ENCODE results near the gene KCNMA1.

Gene KCNMA1

DNA sequence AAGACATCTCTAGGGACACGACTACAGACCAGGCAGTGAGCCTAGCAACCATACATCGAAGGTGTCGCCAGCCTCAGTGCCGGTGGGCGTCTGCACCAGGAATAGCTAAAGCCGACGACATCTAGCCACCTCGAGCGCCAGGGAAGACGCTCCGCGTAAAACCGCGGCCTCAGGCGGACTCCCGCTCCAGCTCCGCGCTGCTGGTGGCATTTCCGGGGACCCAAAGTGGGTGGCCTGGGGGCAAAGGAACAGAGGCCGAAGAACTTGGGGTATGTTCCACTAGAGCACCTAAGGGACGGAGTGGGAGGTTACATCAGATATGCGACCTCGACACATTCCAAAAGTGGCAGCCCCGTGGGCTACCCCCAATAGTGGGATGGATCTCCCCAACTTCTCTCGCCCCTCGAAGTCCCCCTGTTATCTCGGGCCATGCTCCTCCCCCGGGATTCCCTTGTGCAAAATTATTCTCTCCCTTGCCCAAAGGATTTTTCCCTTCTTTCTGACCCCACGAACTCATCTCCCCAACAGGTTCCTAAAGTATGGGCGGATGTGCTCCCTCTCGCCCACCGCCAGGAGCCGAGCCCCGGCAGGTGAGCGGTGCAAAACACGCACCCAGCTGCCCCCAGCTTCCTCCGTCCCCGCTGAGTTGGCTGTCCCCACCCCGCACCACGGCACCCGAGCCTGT lies 1.2 kb downstream of the KCNMA1 start:
- TF ChIP-seq CTCF (IDR thresholded peaks at IDR 0.05), result no peak
- Histone ChIP-seq H3K4me2 (ENCODE audit: low read length) (no peak overlapping the region), H3K27me3 (ENCODE audit: control insufficient read depth, insufficient read depth, low read length) (no peaks in the 10 kb centered on the region), H3K36me3 (ENCODE audit: control insufficient read depth, insufficient read depth, low read length) (no peaks in the 10 kb centered on the region), H2AFZ (no peak overlapping the region), H3K9me3 (ENCODE audit: control insufficient read depth, low read length) (no peaks in the 10 kb centered on the region), H3K4me3 (ENCODE audit: low read depth, low read length) (no peak overlapping the region), H3K4me1 (no peaks in the 10 kb centered on the region), H3K79me2 (no peaks in the 10 kb centered on the region), H3K27ac (no peak overlapping the region), H3K9ac (no peak overlapping the region)

- no peak overlapping the region for H2AFZ ChIP-seq
- no peak overlapping the region for H3K9ac ChIP-seq
- no peak overlapping the region for H3K4me3 ChIP-seq (ENCODE audit: low read depth, low read length)
- no peaks in the 10 kb centered on the region for H3K4me1 ChIP-seq
- no peak overlapping the region for H3K27ac ChIP-seq
- H3K79me2 ChIP-seq, result no peaks in the 10 kb centered on the region
- no peak overlapping the region for H3K4me2 ChIP-seq (ENCODE audit: low read length)
- no peak for TF ChIP-seq CTCF (IDR thresholded peaks at IDR 0.05)
- no peaks in the 10 kb centered on the region for H3K9me3 ChIP-seq (ENCODE audit: control insufficient read depth, low read length)
- H3K36me3 ChIP-seq (ENCODE audit: control insufficient read depth, insufficient read depth, low read length), result no peaks in the 10 kb centered on the region
- no peaks in the 10 kb centered on the region for H3K27me3 ChIP-seq (ENCODE audit: control insufficient read depth, insufficient read depth, low read length)
Measured at GRCh38 chr10:77635402-77636227, 2.0 kb downstream of the KCNMA1 start.

GRCh38 chr10:77634939-77635338 lies 2.7 kb downstream of the KCNMA1 start:
- Histone ChIP-seq H3K9ac (no peak overlapping the region), H3K79me2 (no peaks in the 10 kb centered on the region), H3K4me3 (ENCODE audit: low read depth, low read length) (no peak overlapping the region), H2AFZ (no peak overlapping the region), H3K27me3 (ENCODE audit: control insufficient read depth, insufficient read depth, low read length) (no peaks in the 10 kb centered on the region), H3K36me3 (ENCODE audit: control insufficient read depth, insufficient read depth, low read length) (no peaks in the 10 kb centered on the region), H3K4me2 (ENCODE audit: low read length) (no peak overlapping the region), H3K4me1 (no peaks in the 10 kb centered on the region), H3K27ac (no peak overlapping the region), H3K9me3 (ENCODE audit: control insufficient read depth, low read length) (no peaks in the 10 kb centered on the region)
- TF ChIP-seq CTCF (IDR thresholded peaks at IDR 0.05), result no peak

DNA sequence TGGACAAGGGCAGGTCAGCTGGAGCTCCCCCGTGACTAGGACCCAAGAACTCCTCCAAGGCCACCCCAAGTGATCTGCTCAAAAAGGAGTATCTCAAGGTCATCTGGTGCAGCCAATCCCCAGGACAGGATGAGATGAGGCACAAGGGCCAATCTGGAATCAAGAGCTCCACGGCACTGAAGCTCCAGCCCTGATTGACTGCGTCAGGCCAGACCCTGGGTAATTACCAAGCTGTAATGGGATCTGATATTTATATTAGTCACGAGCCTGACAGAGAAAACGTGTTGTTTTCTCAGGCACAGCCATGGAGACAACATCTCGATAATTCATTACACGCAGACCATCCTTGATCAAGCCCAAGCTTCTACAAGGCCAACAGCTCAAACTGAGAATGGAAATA lies 4.2 kb downstream of the KCNMA1 start:
- no peak overlapping the region for H3K4me3 ChIP-seq (ENCODE audit: low read depth, low read length)
- no peak overlapping the region for H3K9ac ChIP-seq
- TF ChIP-seq CTCF (IDR thresholded peaks at IDR 0.05), result no peak
- H3K36me3 ChIP-seq (ENCODE audit: control insufficient read depth, insufficient read depth, low read length), result no peaks in the 10 kb centered on the region
- no peaks in the 10 kb centered on the region for H3K4me1 ChIP-seq
- H3K27me3 ChIP-seq (ENCODE audit: control insufficient read depth, insufficient read depth, low read length), result no peaks in the 10 kb centered on the region
- H3K79me2 ChIP-seq, result no peaks in the 10 kb centered on the region
- no peak overlapping the region for H3K27ac ChIP-seq
- H3K4me2 ChIP-seq (ENCODE audit: low read length), result no peak overlapping the region
- no peak overlapping the region for H2AFZ ChIP-seq
- H3K9me3 ChIP-seq (ENCODE audit: control insufficient read depth, low read length), result no peaks in the 10 kb centered on the region

All from parathyroid adenoma (tissue), 2 donors.